ENCODE measurements around the gene NEK6.

The NEK6 gene

GRCh38 chr9:124344291-124345050 lies 86.7 kb downstream of the NEK6 start:
- H3K9me3 ChIP-seq (replicated peaks in 1 of 2; ENCODE audit: control insufficient read depth in 2 of 2, insufficient read depth in 1 of 2, low read depth in 1 of 2, low read length in 2 of 2) = peaks cover 0 to 2% of the 10 kb centered on the region in 2 donors
- H3K27ac ChIP-seq (replicated peaks; ENCODE audit: low read length) = no peak overlapping the region
- no peak overlapping the region for H4K91ac ChIP-seq (ENCODE audit: low read depth, low read length, poor library complexity)
- H2AFZ ChIP-seq (ENCODE audit: low read length) = no peak overlapping the region
- H2AK5ac ChIP-seq (ENCODE audit: low read depth, low read length) = peak overlapping the region; percentile 66
- no peak overlapping the region for H3K9ac ChIP-seq (ENCODE audit: low read depth, low read length, poor library complexity)
- no peak overlapping the region for H2BK12ac ChIP-seq (ENCODE audit: low read length)
- H3K79me1 ChIP-seq (ENCODE audit: low read depth, low read length) = peaks cover 12% of the 10 kb centered on the region
- WGBS, 2 donors (ENCODE audit: extremely low coverage in 2 of 2, insufficient read length in 2 of 2, insufficient replicate concordance in 1 of 2) = no CpG with 5 or more reads among the region's 29 CpGs
- H3K18ac ChIP-seq (ENCODE audit: low read length) = no peak overlapping the region
- H3K23ac ChIP-seq (ENCODE audit: low read depth, low read length, poor library complexity) = no peak overlapping the region
- peaks cover 5 to 25% of the 10 kb centered on the region in 2 donors for H3K4me1 ChIP-seq (ENCODE audit: control insufficient read depth in 2 of 2, insufficient read depth in 1 of 2, low read depth in 1 of 2, low read length in 2 of 2)
- no peak overlapping the region for H4K8ac ChIP-seq (ENCODE audit: low read depth, low read length)
- no peak overlapping the region for H3K4ac ChIP-seq (ENCODE audit: low read length)
- no peak overlapping the region for H3K14ac ChIP-seq (ENCODE audit: low read length)
- no peak overlapping the region for H2BK5ac ChIP-seq (ENCODE audit: low read length)
- peaks cover 34 to 93% of the 10 kb centered on the region in 2 donors for H3K36me3 ChIP-seq (replicated peaks in 1 of 2; ENCODE audit: control insufficient read depth in 2 of 2, insufficient read depth in 2 of 2, low read length in 2 of 2)
- no peak overlapping the region for H3K4me3 ChIP-seq (ENCODE audit: low read length in 2 of 2)
- no peak overlapping the region for H2BK15ac ChIP-seq (ENCODE audit: low read length)
- DNase-seq (ENCODE audit: low spot score) = no peak
- no peak overlapping the region for H3K4me2 ChIP-seq (ENCODE audit: insufficient read depth, low read length, poor library complexity, severe bottlenecking)
- no peaks in the 10 kb centered on the region for H3K27me3 ChIP-seq (ENCODE audit: control insufficient read depth in 3 of 3, insufficient read depth in 3 of 3, low read depth in 1 of 3, low read length in 3 of 3)
- no peak overlapping the region for H2BK120ac ChIP-seq (ENCODE audit: low read depth, low read length)

- no peak overlapping the region for H2BK12ac ChIP-seq (ENCODE audit: low read length)
- H4K8ac ChIP-seq (ENCODE audit: low read depth, low read length) = no peak overlapping the region
- no peak overlapping the region for H2AFZ ChIP-seq (ENCODE audit: low read length)
- H3K4me2 ChIP-seq (ENCODE audit: insufficient read depth, low read length, poor library complexity, severe bottlenecking) = no peak overlapping the region
- no peak overlapping the region for H3K14ac ChIP-seq (ENCODE audit: low read length)
- H3K79me1 ChIP-seq (ENCODE audit: low read depth, low read length) = peaks cover 12% of the 10 kb centered on the region
- peaks cover 5 to 24% of the 10 kb centered on the region in 2 donors for H3K4me1 ChIP-seq (ENCODE audit: control insufficient read depth in 2 of 2, insufficient read depth in 1 of 2, low read depth in 1 of 2, low read length in 2 of 2)
- DNase-seq (ENCODE audit: low spot score) = no peak
- peak overlapping the region; percentile 66 for H2AK5ac ChIP-seq (ENCODE audit: low read depth, low read length)
- H3K4ac ChIP-seq (ENCODE audit: low read length) = no peak overlapping the region
- peak overlapping the region; percentile 10 for H3K9ac ChIP-seq (ENCODE audit: low read depth, low read length, poor library complexity)
- no peak overlapping the region for H2BK15ac ChIP-seq (ENCODE audit: low read length)
- H3K4me3 ChIP-seq (ENCODE audit: low read length in 2 of 2) = no peak overlapping the region
- peaks cover 32 to 95% of the 10 kb centered on the region in 2 donors for H3K36me3 ChIP-seq (replicated peaks in 1 of 2; ENCODE audit: control insufficient read depth in 2 of 2, insufficient read depth in 2 of 2, low read length in 2 of 2)
- H3K18ac ChIP-seq (ENCODE audit: low read length) = no peak overlapping the region
- H4K91ac ChIP-seq (ENCODE audit: low read depth, low read length, poor library complexity) = no peak overlapping the region
- H3K9me3 ChIP-seq (replicated peaks in 1 of 2; ENCODE audit: control insufficient read depth in 2 of 2, insufficient read depth in 1 of 2, low read depth in 1 of 2, low read length in 2 of 2) = peaks cover 0 to 2% of the 10 kb centered on the region in 2 donors
- no peak overlapping the region for H3K23ac ChIP-seq (ENCODE audit: low read depth, low read length, poor library complexity)
- H3K27me3 ChIP-seq (ENCODE audit: control insufficient read depth in 3 of 3, insufficient read depth in 3 of 3, low read depth in 1 of 3, low read length in 3 of 3) = no peaks in the 10 kb centered on the region
- no peak overlapping the region for H2BK5ac ChIP-seq (ENCODE audit: low read length)
- no peak overlapping the region for H3K27ac ChIP-seq (replicated peaks; ENCODE audit: low read length)
- WGBS, 2 donors (ENCODE audit: extremely low coverage in 2 of 2, insufficient read length in 2 of 2, insufficient replicate concordance in 1 of 2) = no CpG with 5 or more reads among the region's 14 CpGs
- no peak overlapping the region for H2BK120ac ChIP-seq (ENCODE audit: low read depth, low read length)
Observed at GRCh38 chr9:124345063-124345462, 87.3 kb downstream of the NEK6 start.

- Histone ChIP-seq H2AFZ (ENCODE audit: low read length) (no peak overlapping the region), H3K27ac (replicated peaks; ENCODE audit: low read length) (no peak overlapping the region), H3K9me3 (replicated peaks in 1 of 2; ENCODE audit: control insufficient read depth in 2 of 2, insufficient read depth in 1 of 2, low read depth in 1 of 2, low read length in 2 of 2) (peaks cover 0 to 2% of the 10 kb centered on the region in 2 donors), H3K4ac (ENCODE audit: low read length) (no peak overlapping the region), H3K27me3 (ENCODE audit: control insufficient read depth in 3 of 3, insufficient read depth in 3 of 3, low read depth in 1 of 3, low read length in 3 of 3) (no peaks in the 10 kb centered on the region), H2BK12ac (ENCODE audit: low read length) (no peak overlapping the region), H3K18ac (ENCODE audit: low read length) (peak overlapping the region; percentile 19), H3K9ac (ENCODE audit: low read depth, low read length, poor library complexity) (no peak overlapping the region), H3K79me1 (ENCODE audit: low read depth, low read length) (peaks cover 12% of the 10 kb centered on the region), H3K4me3 (ENCODE audit: low read length in 2 of 2) (no peak overlapping the region), H3K4me1 (ENCODE audit: control insufficient read depth in 2 of 2, insufficient read depth in 1 of 2, low read depth in 1 of 2, low read length in 2 of 2) (peaks cover 12 to 29% of the 10 kb centered on the region in 2 donors), H4K91ac (ENCODE audit: low read depth, low read length, poor library complexity) (no peak overlapping the region), H3K23ac (ENCODE audit: low read depth, low read length, poor library complexity) (no peak overlapping the region), H3K36me3 (replicated peaks in 1 of 2; ENCODE audit: control insufficient read depth in 2 of 2, insufficient read depth in 2 of 2, low read length in 2 of 2) (peaks cover 38 to 95% of the 10 kb centered on the region in 2 donors), H3K4me2 (ENCODE audit: insufficient read depth, low read length, poor library complexity, severe bottlenecking) (no peak overlapping the region), H2BK120ac (ENCODE audit: low read depth, low read length) (no peak overlapping the region), H2AK5ac (ENCODE audit: low read depth, low read length) (no peak overlapping the region), H4K8ac (ENCODE audit: low read depth, low read length) (no peak overlapping the region), H3K14ac (ENCODE audit: low read length) (no peak overlapping the region), H2BK5ac (ENCODE audit: low read length) (no peak overlapping the region), H2BK15ac (ENCODE audit: low read length) (no peak overlapping the region)
- DNase-seq (ENCODE audit: low spot score) = no peak
- no CpG with 5 or more reads among the region's 9 CpGs for WGBS, 2 donors (ENCODE audit: extremely low coverage in 2 of 2, insufficient read length in 2 of 2, insufficient replicate concordance in 1 of 2)
Observed at GRCh38 chr9:124345751-124346281, 88.1 kb downstream of the NEK6 start.

GRCh38 chr9:124346347-124347163 lies 88.8 kb downstream of the NEK6 start:
- Histone ChIP-seq H3K14ac (ENCODE audit: low read length) (no peak overlapping the region), H3K4me3 (ENCODE audit: low read length in 2 of 2) (no peak overlapping the region), H2BK120ac (ENCODE audit: low read depth, low read length) (no peak overlapping the region), H2BK5ac (ENCODE audit: low read length) (no peak overlapping the region), H3K36me3 (replicated peaks in 1 of 2; ENCODE audit: control insufficient read depth in 2 of 2, insufficient read depth in 2 of 2, low read length in 2 of 2) (peaks cover 44 to 99% of the 10 kb centered on the region in 2 donors), H4K8ac (ENCODE audit: low read depth, low read length) (no peak overlapping the region), H2BK15ac (ENCODE audit: low read length) (no peak overlapping the region), H3K4me1 (ENCODE audit: control insufficient read depth in 2 of 2, insufficient read depth in 1 of 2, low read depth in 1 of 2, low read length in 2 of 2) (peaks cover 12 to 30% of the 10 kb centered on the region in 2 donors), H4K91ac (ENCODE audit: low read depth, low read length, poor library complexity) (no peak overlapping the region), H3K9me3 (replicated peaks in 1 of 2; ENCODE audit: control insufficient read depth in 2 of 2, insufficient read depth in 1 of 2, low read depth in 1 of 2, low read length in 2 of 2) (peaks cover 0 to 2% of the 10 kb centered on the region in 2 donors), H2AFZ (ENCODE audit: low read length) (no peak overlapping the region), H2BK12ac (ENCODE audit: low read length) (no peak overlapping the region), H3K4me2 (ENCODE audit: insufficient read depth, low read length, poor library complexity, severe bottlenecking) (no peak overlapping the region), H3K27me3 (ENCODE audit: control insufficient read depth in 3 of 3, insufficient read depth in 3 of 3, low read depth in 1 of 3, low read length in 3 of 3) (no peaks in the 10 kb centered on the region), H3K23ac (ENCODE audit: low read depth, low read length, poor library complexity) (peak overlapping the region; percentile 39), H3K79me1 (ENCODE audit: low read depth, low read length) (peaks cover 12% of the 10 kb centered on the region), H3K27ac (replicated peaks; ENCODE audit: low read length) (no peak overlapping the region), H3K9ac (ENCODE audit: low read depth, low read length, poor library complexity) (no peak overlapping the region), H3K18ac (ENCODE audit: low read length) (peak overlapping the region; percentile 48), H2AK5ac (ENCODE audit: low read depth, low read length) (no peak overlapping the region), H3K4ac (ENCODE audit: low read length) (no peak overlapping the region)
- no CpG with 5 or more reads among the region's 34 CpGs for WGBS, 2 donors (ENCODE audit: extremely low coverage in 2 of 2, insufficient read length in 2 of 2, insufficient replicate concordance in 1 of 2)
- DNase-seq (ENCODE audit: low spot score) = no peak

Data from neuronal stem cell (in vitro differentiated cells).